ENCODE results near the gene KNDC1. TPM values are rescaled to one million over a fixed set of nuclear protein-coding genes. Genes with fewer than 3 reads are reported as not detected.

Gene KNDC1
- total RNA-seq, 1 experiment from 2014 or later: 1.7 TPM

DNA sequence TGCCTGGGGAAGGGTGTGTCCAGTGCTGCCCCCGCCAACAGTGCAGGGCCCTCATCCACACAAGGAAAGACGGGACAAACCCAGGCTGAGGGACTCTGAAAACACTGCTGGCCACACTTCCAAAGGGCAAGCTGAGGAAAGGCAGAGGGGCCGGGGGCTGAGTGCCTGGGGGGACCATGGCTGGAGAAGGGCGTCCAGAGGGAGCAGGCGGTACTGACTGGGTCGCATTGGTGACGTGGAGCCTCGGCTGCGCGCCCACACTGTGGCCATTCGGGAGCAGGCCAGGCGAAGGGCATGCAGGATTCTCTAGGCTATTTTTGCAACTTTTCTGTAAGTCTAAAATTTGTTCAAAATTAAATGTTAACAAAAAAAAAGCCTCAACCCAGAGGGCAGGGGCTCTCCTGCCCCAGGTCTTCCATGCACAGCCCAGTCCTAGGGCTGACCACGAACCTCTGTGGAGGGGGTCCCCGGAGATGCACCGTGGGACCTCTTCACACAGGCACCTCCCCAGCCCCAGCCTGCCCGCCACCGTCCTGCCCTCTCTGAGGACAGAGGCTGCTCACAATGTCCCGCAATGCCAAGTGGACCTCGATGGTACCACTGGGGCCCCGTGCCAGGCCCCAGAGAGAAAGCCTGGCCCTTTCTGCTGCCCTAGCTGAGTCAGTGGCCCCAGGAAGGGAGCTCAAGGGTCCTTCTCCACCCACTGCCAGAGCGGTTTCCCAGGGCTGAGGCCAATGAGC, 106.2 kb downstream of the KNDC1 start:
- H3K4me2 ChIP-seq: no peak overlapping the region
- ChIA-PET POLR2A (ENCODE audit: unreplicated experiment) (no interaction called here), CTCF (no interaction called here)

GRCh38 chr10:133267293-133267692, 107.3 kb downstream of the KNDC1 start:
- H3K4me3 ChIP-seq: no peak overlapping the region
- H3K27me3 ChIP-seq (ENCODE audit: insufficient read depth, low read depth): no peaks in the 10 kb centered on the region
- BruUV-seq (replicated peaks): no TSS peak
- POLR2A ChIA-PET (ENCODE audit: unreplicated experiment): interaction anchor here (0.6 kb wide), 1 partner anchor 8 kb away, joined by 3 read pairs; no protein-coding TSS in a partner anchor
- H3F3A ChIP-seq (ENCODE audit: insufficient read depth, low read depth): no peaks in the 10 kb centered on the region; the same call in 1 of the 2 replicates
- CTCF ChIA-PET: no interaction called here
- H2AFZ ChIP-seq: no peak overlapping the region
- H3K79me2 ChIP-seq (ENCODE audit: low read depth): no peaks in the 10 kb centered on the region
- H4K20me1 ChIP-seq (ENCODE audit: insufficient read depth): no peaks in the 10 kb centered on the region
- no peak overlapping the region for H3K4me2 ChIP-seq
- intact Hi-C loops (cut with micrococcal nuclease; ENCODE audit: unreplicated experiment): no loop called here
- H3K27ac ChIP-seq: no peak overlapping the region
- H3K4me1 ChIP-seq (replicated peaks; ENCODE audit: insufficient read depth): peaks cover 15% of the 10 kb centered on the region
- no peaks in the 10 kb centered on the region for H3K36me3 ChIP-seq (ENCODE audit: low read depth)
- H3K9me2 ChIP-seq (ENCODE audit: insufficient read depth): no peaks in the 10 kb centered on the region
- no peaks in the 10 kb centered on the region for H3K9me3 ChIP-seq (ENCODE audit: insufficient read depth, low read depth)
- no peak for DNase-seq
- TF ChIP-seq, protein P1, sequence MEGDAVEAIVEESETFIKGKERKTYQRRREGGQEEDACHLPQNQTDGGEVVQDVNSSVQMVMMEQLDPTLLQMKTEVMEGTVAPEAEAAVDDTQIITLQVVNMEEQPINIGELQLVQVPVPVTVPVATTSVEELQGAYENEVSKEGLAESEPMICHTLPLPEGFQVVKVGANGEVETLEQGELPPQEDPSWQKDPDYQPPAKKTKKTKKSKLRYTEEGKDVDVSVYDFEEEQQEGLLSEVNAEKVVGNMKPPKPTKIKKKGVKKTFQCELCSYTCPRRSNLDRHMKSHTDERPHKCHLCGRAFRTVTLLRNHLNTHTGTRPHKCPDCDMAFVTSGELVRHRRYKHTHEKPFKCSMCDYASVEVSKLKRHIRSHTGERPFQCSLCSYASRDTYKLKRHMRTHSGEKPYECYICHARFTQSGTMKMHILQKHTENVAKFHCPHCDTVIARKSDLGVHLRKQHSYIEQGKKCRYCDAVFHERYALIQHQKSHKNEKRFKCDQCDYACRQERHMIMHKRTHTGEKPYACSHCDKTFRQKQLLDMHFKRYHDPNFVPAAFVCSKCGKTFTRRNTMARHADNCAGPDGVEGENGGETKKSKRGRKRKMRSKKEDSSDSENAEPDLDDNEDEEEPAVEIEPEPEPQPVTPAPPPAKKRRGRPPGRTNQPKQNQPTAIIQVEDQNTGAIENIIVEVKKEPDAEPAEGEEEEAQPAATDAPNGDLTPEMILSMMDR (conservative IDR thresholded peaks at IDR 0.05): no peak
- TF ChIP-seq EZH2 (IDR thresholded peaks at IDR 0.05; ENCODE audit: low read depth): no peak

More for the DNA sequence above, 106.2 kb downstream of the KNDC1 start:
- Histone ChIP-seq H3K36me3 (ENCODE audit: low read depth) (no peaks in the 10 kb centered on the region), H4K20me1 (ENCODE audit: insufficient read depth) (no peaks in the 10 kb centered on the region), H3K9me2 (ENCODE audit: insufficient read depth) (no peaks in the 10 kb centered on the region), H3F3A (ENCODE audit: insufficient read depth, low read depth) (no peaks in the 10 kb centered on the region; the same call in 1 of the 2 replicates), H2AFZ (no peak overlapping the region), H3K79me2 (ENCODE audit: low read depth) (no peaks in the 10 kb centered on the region), H3K4me3 (no peak overlapping the region), H3K4me1 (replicated peaks; ENCODE audit: insufficient read depth) (peaks cover 15% of the 10 kb centered on the region), H3K27ac (no peak overlapping the region), H3K27me3 (ENCODE audit: insufficient read depth, low read depth) (no peaks in the 10 kb centered on the region), H3K9me3 (ENCODE audit: insufficient read depth, low read depth) (no peaks in the 10 kb centered on the region)
- no peak for TF ChIP-seq EZH2 (IDR thresholded peaks at IDR 0.05; ENCODE audit: low read depth)
- TF ChIP-seq, protein P1 (conservative IDR thresholded peaks at IDR 0.05): no peak
- DNase-seq: no peak
- no TSS peak for BruUV-seq (replicated peaks)
- intact Hi-C loops (cut with micrococcal nuclease; ENCODE audit: unreplicated experiment): no loop called here

DNA sequence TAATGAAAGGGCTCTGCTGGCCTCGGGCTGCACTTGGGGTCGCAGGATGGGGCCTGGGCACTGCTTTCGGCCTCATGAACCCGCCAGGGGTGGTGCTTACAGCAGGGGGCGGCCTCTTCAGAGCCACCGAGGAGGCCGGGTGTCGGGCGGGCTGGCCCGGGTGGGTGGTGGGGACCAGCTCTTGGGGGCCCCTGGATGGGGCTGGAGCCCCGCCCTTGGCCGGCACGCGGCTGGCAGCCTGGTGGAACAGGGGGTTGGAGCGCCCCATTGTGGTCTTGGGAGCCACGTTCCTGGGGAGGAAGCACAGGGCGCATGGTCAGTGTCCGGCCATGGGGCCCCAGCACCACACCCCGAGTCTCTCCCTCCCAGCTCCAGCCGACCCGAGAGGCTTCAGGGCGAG, 107.8 kb downstream of the KNDC1 start:
- Histone ChIP-seq H3K4me2 (no peak overlapping the region), H3K36me3 (ENCODE audit: low read depth) (no peaks in the 10 kb centered on the region), H3K79me2 (ENCODE audit: low read depth) (no peaks in the 10 kb centered on the region), H3K4me1 (replicated peaks; ENCODE audit: insufficient read depth) (peaks cover 15% of the 10 kb centered on the region), H3K9me2 (ENCODE audit: insufficient read depth) (no peaks in the 10 kb centered on the region), H3K27me3 (ENCODE audit: insufficient read depth, low read depth) (no peaks in the 10 kb centered on the region), H3K9me3 (ENCODE audit: insufficient read depth, low read depth) (no peaks in the 10 kb centered on the region), H2AFZ (no peak overlapping the region), H3F3A (ENCODE audit: insufficient read depth, low read depth) (no peaks in the 10 kb centered on the region; the same call in 1 of the 2 replicates), H3K4me3 (no peak overlapping the region), H3K27ac (no peak overlapping the region), H4K20me1 (ENCODE audit: insufficient read depth) (no peaks in the 10 kb centered on the region)
- no TSS peak for BruUV-seq (replicated peaks)
- POLR2A ChIA-PET (ENCODE audit: unreplicated experiment): interaction anchor here (0.6 kb wide), 1 partner anchor 8 kb away, joined by 3 read pairs; no protein-coding TSS in a partner anchor
- no peak for TF ChIP-seq EZH2 (IDR thresholded peaks at IDR 0.05; ENCODE audit: low read depth)
- TF ChIP-seq, protein P1 (conservative IDR thresholded peaks at IDR 0.05): no peak
- no peak for DNase-seq
- intact Hi-C loops (cut with micrococcal nuclease; ENCODE audit: unreplicated experiment): no loop called here
- CTCF ChIA-PET: no interaction called here
